ENCODE results near the gene SLC17A3.

The SLC17A3 gene

DNA sequence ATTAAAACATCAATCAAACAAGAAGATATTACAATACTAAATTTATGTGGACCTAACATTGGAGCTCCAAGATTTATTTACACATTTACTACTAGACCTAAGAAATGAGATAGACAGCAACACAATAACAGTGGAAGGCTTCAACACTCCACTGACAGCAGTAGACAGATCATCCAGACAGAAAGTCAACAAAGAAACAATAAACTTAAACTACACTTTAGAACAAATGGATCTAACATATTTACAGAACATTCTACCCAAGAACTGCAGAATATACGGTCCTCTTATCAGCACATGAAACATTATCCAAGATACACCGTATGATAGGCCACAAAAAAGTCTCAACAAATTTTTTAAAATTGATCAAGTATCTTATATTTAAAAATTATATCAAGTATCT, 69.2 kb downstream of the SLC17A3 start:
- no peak for DNase-seq (ENCODE audit: low read depth)
- H3K4me3 ChIP-seq (ENCODE audit: low read length) = no peak overlapping the region
- TF ChIP-seq, protein P1, sequence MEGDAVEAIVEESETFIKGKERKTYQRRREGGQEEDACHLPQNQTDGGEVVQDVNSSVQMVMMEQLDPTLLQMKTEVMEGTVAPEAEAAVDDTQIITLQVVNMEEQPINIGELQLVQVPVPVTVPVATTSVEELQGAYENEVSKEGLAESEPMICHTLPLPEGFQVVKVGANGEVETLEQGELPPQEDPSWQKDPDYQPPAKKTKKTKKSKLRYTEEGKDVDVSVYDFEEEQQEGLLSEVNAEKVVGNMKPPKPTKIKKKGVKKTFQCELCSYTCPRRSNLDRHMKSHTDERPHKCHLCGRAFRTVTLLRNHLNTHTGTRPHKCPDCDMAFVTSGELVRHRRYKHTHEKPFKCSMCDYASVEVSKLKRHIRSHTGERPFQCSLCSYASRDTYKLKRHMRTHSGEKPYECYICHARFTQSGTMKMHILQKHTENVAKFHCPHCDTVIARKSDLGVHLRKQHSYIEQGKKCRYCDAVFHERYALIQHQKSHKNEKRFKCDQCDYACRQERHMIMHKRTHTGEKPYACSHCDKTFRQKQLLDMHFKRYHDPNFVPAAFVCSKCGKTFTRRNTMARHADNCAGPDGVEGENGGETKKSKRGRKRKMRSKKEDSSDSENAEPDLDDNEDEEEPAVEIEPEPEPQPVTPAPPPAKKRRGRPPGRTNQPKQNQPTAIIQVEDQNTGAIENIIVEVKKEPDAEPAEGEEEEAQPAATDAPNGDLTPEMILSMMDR (IDR thresholded peaks at IDR 0.05; ENCODE audit: insufficient read depth, low read depth, low read length, missing control alignments) = no peak

DNA sequence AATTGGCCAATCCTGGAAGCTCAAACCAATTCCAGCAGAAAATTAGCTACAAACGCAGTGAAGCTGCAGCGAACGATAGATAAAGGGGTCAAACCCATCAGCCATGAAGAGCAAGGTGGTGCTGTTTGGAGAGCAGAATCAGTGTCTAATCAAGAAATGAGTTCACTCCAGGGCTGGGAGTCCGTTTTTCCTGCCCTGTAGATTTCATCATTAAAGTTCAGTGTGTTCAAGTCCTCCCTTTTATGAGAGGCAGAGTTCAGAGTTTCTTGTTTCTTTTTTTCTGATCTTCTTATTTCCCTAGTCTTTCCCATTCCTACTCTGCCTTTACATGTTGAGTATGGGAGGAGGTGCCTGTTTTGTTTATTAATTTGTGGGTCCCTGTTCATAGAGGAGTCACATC, 72.6 kb downstream of the SLC17A3 start:
- TF ChIP-seq, protein P1 (IDR thresholded peaks at IDR 0.05; ENCODE audit: insufficient read depth, low read depth, low read length, missing control alignments) = no peak
- no peak overlapping the region for H3K4me3 ChIP-seq (ENCODE audit: low read length)
- no peak for DNase-seq (ENCODE audit: low read depth)

Measured in epithelial cell of esophagus (primary cell).